ENCODE data around the gene SPTBN4.
A peak's percentile ranks its signal among the peaks of the same experiment; 100 is the strongest.

The SPTBN4 gene

DNA sequence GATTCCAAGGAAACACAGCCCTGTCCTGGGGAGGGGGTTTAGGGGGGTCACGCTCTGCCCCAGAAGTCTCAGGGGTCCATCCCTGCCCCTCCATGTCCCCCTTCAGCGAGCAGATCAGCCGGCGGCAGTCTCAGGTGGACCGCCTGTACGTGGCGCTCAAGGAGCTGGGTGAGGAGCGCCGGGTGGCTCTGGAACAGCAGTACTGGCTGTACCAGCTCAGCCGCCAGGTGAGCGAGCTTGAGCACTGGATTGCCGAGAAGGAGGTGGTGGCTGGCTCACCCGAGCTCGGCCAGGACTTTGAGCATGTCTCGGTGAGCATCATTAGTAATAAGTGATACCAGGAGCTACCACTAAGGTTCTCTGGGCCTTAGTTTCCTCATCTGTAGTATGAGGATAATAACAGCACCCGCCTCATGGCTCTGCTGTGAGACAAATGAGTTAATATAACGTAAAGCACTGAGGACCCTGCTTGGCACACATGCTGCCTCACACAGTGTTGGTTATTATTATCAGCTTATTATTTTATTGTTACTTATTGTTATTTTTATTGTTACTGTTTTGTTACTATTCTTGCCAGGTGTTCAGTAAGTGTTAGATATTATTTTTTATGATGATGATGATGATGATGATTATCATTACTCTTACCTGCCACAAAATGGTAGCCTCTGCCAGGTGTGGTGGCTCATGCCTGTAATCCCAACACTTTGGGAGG lies 89.3 kb downstream of the SPTBN4 start:
- TF ChIP-seq, protein P1, sequence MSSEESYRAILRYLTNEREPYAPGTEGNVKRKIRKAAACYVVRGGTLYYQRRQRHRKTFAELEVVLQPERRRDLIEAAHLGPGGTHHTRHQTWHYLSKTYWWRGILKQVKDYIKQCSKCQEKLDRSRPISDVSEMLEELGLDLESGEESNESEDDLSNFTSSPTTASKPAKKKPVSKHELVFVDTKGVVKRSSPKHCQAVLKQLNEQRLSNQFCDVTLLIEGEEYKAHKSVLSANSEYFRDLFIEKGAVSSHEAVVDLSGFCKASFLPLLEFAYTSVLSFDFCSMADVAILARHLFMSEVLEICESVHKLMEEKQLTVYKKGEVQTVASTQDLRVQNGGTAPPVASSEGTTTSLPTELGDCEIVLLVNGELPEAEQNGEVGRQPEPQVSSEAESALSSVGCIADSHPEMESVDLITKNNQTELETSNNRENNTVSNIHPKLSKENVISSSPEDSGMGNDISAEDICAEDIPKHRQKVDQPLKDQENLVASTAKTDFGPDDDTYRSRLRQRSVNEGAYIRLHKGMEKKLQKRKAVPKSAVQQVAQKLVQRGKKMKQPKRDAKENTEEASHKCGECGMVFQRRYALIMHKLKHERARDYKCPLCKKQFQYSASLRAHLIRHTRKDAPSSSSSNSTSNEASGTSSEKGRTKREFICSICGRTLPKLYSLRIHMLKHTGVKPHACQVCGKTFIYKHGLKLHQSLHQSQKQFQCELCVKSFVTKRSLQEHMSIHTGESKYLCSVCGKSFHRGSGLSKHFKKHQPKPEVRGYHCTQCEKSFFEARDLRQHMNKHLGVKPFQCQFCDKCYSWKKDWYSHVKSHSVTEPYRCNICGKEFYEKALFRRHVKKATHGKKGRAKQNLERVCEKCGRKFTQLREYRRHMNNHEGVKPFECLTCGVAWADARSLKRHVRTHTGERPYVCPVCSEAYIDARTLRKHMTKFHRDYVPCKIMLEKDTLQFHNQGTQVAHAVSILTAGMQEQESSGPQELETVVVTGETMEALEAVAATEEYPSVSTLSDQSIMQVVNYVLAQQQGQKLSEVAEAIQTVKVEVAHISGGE (tag by site-specific recombination; conservative IDR thresholded peaks at IDR 0.05; ENCODE audit: low read depth): no peak
- TF ChIP-seq ZNF610 (tag by site-specific recombination; IDR thresholded peaks at IDR 0.05; ENCODE audit: borderline replicate concordance) (no peak), REPIN1 (tag by site-specific recombination; IDR thresholded peaks at IDR 0.05; ENCODE audit: low read depth) (peak; percentile 100), ZNF37A (tag by site-specific recombination; IDR thresholded peaks at IDR 0.05) (no peak), ZNF571 (tag by site-specific recombination; IDR thresholded peaks at IDR 0.05) (no peak), ZNF629 (tag by site-specific recombination; IDR thresholded peaks at IDR 0.05) (no peak)
- TF ChIP-seq, protein P2, sequence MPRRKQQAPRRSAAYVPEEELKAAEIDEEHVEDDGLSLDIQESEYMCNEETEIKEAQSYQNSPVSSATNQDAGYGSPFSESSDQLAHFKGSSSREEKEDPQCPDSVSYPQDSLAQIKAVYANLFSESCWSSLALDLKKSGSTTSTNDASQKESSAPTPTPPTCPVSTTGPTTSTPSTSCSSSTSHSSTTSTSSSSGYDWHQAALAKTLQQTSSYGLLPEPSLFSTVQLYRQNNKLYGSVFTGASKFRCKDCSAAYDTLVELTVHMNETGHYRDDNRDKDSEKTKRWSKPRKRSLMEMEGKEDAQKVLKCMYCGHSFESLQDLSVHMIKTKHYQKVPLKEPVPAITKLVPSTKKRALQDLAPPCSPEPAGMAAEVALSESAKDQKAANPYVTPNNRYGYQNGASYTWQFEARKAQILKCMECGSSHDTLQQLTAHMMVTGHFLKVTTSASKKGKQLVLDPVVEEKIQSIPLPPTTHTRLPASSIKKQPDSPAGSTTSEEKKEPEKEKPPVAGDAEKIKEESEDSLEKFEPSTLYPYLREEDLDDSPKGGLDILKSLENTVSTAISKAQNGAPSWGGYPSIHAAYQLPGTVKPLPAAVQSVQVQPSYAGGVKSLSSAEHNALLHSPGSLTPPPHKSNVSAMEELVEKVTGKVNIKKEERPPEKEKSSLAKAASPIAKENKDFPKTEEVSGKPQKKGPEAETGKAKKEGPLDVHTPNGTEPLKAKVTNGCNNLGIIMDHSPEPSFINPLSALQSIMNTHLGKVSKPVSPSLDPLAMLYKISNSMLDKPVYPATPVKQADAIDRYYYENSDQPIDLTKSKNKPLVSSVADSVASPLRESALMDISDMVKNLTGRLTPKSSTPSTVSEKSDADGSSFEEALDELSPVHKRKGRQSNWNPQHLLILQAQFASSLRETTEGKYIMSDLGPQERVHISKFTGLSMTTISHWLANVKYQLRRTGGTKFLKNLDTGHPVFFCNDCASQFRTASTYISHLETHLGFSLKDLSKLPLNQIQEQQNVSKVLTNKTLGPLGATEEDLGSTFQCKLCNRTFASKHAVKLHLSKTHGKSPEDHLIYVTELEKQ (tag by site-specific recombination; IDR thresholded peaks at IDR 0.05; ENCODE audit: borderline replicate concordance): no peak
- TF ChIP-seq, protein P3, sequence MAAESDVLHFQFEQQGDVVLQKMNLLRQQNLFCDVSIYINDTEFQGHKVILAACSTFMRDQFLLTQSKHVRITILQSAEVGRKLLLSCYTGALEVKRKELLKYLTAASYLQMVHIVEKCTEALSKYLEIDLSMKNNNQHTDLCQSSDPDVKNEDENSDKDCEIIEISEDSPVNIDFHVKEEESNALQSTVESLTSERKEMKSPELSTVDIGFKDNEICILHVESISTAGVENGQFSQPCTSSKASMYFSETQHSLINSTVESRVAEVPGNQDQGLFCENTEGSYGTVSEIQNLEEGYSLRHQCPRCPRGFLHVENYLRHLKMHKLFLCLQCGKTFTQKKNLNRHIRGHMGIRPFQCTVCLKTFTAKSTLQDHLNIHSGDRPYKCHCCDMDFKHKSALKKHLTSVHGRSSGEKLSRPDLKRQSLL (tag by site-specific recombination; IDR thresholded peaks at IDR 0.05): peak; percentile 20; the same call in 1 of the 2 replicates
- H3K9me3 ChIP-seq (ENCODE audit: control insufficient read depth, insufficient read depth, low read depth, low read length): no peaks in the 10 kb centered on the region
- POLR2A ChIA-PET: interaction anchor here (0.6 to 1.2 kb wide), 3 partner anchors 12 to 251 kb away, joined by 3 read pairs; no protein-coding TSS in a partner anchor
- CTCF ChIA-PET: interaction anchor here (0.7 to 14.7 kb wide), 6 partner anchors 13 to 78 kb away, joined by 3 to 140 read pairs (median 25); no protein-coding TSS in a partner anchor
- H3K4me3 ChIP-seq (ENCODE audit: low read depth, low read length): no peak overlapping the region
- H3K27ac ChIP-seq (ENCODE audit: extremely low read depth, low read depth, low read length): no peak overlapping the region
- no peaks in the 10 kb centered on the region; a peak in 1 of 3 replicates for H3K36me3 ChIP-seq (ENCODE audit: control insufficient read depth in 2 of 2, insufficient read depth in 1 of 2, low read length in 2 of 2)
- H3K4me1 ChIP-seq (ENCODE audit: control insufficient read depth, insufficient read depth, low read length): peaks cover 2% of the 10 kb centered on the region; the same call in 1 of the 2 replicates

DNA sequence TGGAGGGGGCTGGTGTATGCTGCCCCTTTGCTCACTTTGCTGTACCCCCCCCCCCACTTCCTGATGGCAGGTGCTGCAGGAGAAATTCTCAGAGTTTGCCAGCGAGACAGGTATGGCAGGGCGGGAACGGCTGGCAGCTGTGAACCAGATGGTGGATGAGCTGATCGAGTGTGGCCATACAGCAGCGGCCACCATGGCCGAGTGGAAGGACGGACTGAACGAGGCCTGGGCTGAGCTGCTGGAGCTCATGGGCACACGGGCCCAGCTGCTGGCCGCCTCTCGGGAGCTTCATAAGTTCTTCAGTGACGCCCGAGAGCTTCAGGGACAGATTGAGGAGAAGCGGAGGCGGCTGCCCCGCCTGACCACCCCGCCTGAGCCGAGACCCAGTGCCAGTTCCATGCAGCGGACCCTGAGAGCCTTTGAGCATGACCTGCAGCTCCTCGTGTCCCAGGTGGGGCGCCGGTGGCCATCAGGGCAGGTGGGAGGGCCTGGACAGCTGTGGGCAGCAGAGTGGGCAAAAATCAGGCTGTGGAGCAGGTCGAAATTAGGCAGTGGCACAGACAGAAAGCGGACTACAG lies 90.2 kb downstream of the SPTBN4 start:
- ChIA-PET POLR2A (interaction anchor here (0.6 to 1.4 kb wide), 3 partner anchors 12 to 37 kb away, joined by 4 to 6 read pairs (median 5); no protein-coding TSS in a partner anchor), CTCF (interaction anchor here (0.6 to 14.7 kb wide), 7 partner anchors 9 to 110 kb away, joined by 3 to 140 read pairs (median 40); no protein-coding TSS in a partner anchor)
- Histone ChIP-seq H3K4me3 (ENCODE audit: low read depth, low read length) (no peak overlapping the region), H3K4me1 (ENCODE audit: control insufficient read depth, insufficient read depth, low read length) (no peaks in the 10 kb centered on the region), H3K9me3 (ENCODE audit: control insufficient read depth, insufficient read depth, low read depth, low read length) (no peaks in the 10 kb centered on the region), H3K36me3 (ENCODE audit: control insufficient read depth in 2 of 2, insufficient read depth in 1 of 2, low read length in 2 of 2) (no peaks in the 10 kb centered on the region; a peak in 1 of 3 replicates), H3K27ac (ENCODE audit: extremely low read depth, low read depth, low read length) (no peak overlapping the region)
- TF ChIP-seq, protein P4, sequence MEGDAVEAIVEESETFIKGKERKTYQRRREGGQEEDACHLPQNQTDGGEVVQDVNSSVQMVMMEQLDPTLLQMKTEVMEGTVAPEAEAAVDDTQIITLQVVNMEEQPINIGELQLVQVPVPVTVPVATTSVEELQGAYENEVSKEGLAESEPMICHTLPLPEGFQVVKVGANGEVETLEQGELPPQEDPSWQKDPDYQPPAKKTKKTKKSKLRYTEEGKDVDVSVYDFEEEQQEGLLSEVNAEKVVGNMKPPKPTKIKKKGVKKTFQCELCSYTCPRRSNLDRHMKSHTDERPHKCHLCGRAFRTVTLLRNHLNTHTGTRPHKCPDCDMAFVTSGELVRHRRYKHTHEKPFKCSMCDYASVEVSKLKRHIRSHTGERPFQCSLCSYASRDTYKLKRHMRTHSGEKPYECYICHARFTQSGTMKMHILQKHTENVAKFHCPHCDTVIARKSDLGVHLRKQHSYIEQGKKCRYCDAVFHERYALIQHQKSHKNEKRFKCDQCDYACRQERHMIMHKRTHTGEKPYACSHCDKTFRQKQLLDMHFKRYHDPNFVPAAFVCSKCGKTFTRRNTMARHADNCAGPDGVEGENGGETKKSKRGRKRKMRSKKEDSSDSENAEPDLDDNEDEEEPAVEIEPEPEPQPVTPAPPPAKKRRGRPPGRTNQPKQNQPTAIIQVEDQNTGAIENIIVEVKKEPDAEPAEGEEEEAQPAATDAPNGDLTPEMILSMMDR (tag by site-specific recombination; IDR thresholded peaks at IDR 0.05): no peak
- no peak for TF ChIP-seq ZNF561 (tag by site-specific recombination; IDR thresholded peaks at IDR 0.05; ENCODE audit: borderline replicate concordance)

All from HEK293 (cell line).